Activated naive CD4-positive, alpha-beta T cell treated with anti-CD3 and anti-CD28 coated beads, Interleukin-2, amount 10 ng/mL, durations not matched to agents 7 days and 5 days (primary cell): Measurements from ENCODE around the gene CHD1L.
A peak's percentile ranks its signal among the peaks of the same experiment; 100 is the strongest.
"Not testable (repeated sequence)": the region's sequence is repeated elsewhere in the genome, so short reads cannot be mapped to it uniquely, and the experiment has no call there.

Experiments used
- CTCF ChIA-PET: fragments of 350-600 bp; sonication (Branson Sonifier 250); formaldehyde crosslinking; loops from one replicate; lab custom pipeline; 2021; ENCODE audit warnings: antibody characterized with exemption; lab: Charles Lee
- DNase-seq: peaks from one replicate; pipeline ENCODE4 v3.0.0-alpha.2; 2020
- H3K27ac Mint-ChIP-seq: one replicate; pipeline ENCODE4 v1.8.0; 2021; ENCODE audit warnings: mild to moderate bottlenecking, moderate library complexity, mixed read lengths
- H3K27me3 Mint-ChIP-seq: one replicate; pipeline ENCODE4 v1.8.0; 2021; ENCODE audit warnings: mild to moderate bottlenecking, mixed read lengths
- H3K36me3 Mint-ChIP-seq: one replicate; pipeline ENCODE4 v1.8.0; 2021; ENCODE audit warnings: mixed read lengths
- H3K4me1 Mint-ChIP-seq: one replicate; pipeline ENCODE4 v1.8.0; 2021; ENCODE audit warnings: mixed read lengths
- H3K4me3 Mint-ChIP-seq: one replicate; pipeline ENCODE4 v1.8.0; 2021; ENCODE audit warnings: mild to moderate bottlenecking, moderate library complexity, mixed read lengths
- H3K9me3 Mint-ChIP-seq: one replicate; pipeline ENCODE4 v1.8.0; 2021; ENCODE audit warnings: mixed read lengths

CHD1L gene

DNA sequence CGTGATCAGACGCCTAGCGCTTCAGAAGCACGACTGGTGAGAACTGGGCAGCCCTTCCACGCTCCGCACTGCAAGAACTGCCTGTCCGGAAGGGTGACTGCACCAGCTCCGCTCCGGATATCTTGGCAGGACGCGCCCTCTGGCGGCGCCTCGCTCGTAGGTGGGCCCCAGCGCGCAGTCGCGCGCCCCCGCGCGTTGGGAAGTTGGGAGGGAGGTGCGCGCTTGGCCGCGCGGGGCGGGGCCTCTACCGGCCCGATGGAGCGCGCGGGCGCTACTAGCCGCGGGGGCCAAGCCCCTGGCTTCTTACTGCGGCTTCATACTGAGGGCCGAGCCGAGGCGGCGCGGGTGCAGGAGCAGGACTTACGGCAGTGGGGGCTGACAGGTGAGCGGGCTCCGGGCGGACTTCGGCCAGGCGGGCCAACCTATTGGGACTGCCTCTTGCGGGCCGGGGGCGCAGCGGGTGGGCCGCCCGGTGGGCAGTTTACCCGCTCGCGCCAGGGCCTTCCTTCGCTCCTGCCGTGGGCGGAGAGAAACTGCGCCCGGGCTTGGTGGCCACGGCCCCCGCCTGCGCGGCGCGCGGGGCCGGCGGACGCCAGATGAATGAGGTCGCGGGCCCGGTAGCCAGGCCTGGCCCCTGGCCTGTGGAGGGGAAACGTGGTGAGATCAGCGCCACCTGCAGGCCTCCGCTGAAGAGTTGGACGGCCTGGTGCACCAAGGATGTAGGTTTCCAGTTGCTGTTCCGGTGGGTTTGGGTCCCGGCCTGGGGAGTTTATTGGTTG, at the start of gene CHD1L:
CHD1L (plus strand) TSS at position 236 of the 779 bp plus-strand sequence; CDS start at position 256, 20 bp downstream.
- no peaks in the 10 kb centered on the region for H3K27me3 Mint-ChIP-seq
- H3K4me3 Mint-ChIP-seq: peak within 1 kb of the TSS; percentile 92
- peak within 1 kb of the TSS; percentile 85 for H3K27ac Mint-ChIP-seq
- H3K36me3 Mint-ChIP-seq: peaks cover 9% of the 10 kb centered on the region
- peaks cover 42% of the 10 kb centered on the region for H3K4me1 Mint-ChIP-seq
- CTCF ChIA-PET: interaction anchor here (0.6 to 3.4 kb wide), 10 partner anchors 11 to 163 kb away, joined by 3 to 18 read pairs (median 4); partner anchors contain the start of gene PRKAB2
- DNase-seq: peak; percentile 95
- no peaks in the 10 kb centered on the region for H3K9me3 Mint-ChIP-seq

GRCh38 chr1:147197324-147197723, 45.2 kb upstream of the CHD1L start:
- CTCF ChIA-PET: interaction anchor here (0.7 kb wide), 1 partner anchor 55 kb away, joined by 3 read pairs; no protein-coding TSS in a partner anchor
- H3K27me3 Mint-ChIP-seq, H3K27ac Mint-ChIP-seq: not testable (repeated sequence)

GRCh38 chr1:147201276-147201675, 41.2 kb upstream of the CHD1L start:
- CTCF ChIA-PET: no interaction called here
- Mint-ChIP-seq H3K4me1 (no peaks in the 10 kb centered on the region), H3K9me3 (no peaks in the 10 kb centered on the region), H3K27ac (no peak overlapping the region), H3K27me3 (no peaks in the 10 kb centered on the region), H3K36me3 (no peaks in the 10 kb centered on the region), H3K4me3 (no peak overlapping the region)
- DNase-seq: no peak

More at GRCh38 chr1:147197324-147197723, 45.2 kb upstream of the CHD1L start:
- DNase-seq, H3K36me3 Mint-ChIP-seq, H3K4me1 Mint-ChIP-seq, H3K9me3 Mint-ChIP-seq, H3K4me3 Mint-ChIP-seq: not testable (repeated sequence)

DNA sequence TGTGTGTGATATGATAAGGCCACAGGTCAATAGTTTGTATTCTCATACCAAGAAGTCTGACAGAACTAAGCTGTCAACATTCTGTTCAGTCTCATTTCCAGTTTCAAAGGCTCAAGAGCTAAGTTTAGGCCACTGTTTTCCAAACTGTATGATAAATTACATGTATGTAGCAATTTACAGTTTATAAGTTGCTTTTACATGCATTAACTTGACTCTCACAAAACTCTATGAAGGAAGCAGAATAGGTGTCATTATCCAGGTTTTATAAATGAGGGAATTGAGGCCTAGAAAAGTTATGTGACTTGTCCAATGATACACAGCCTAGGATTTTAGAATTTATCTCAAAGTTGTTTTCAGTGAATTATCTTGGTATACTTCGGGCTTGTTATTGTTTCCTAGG, 40.7 kb upstream of the CHD1L start:
- no peak for DNase-seq
- Mint-ChIP-seq H3K36me3 (no peaks in the 10 kb centered on the region), H3K27ac (no peak overlapping the region), H3K4me3 (no peak overlapping the region), H3K27me3 (no peaks in the 10 kb centered on the region), H3K4me1 (no peaks in the 10 kb centered on the region), H3K9me3 (no peaks in the 10 kb centered on the region)
- CTCF ChIA-PET: no interaction called here

GRCh38 chr1:147202576-147202975, 39.9 kb upstream of the CHD1L start:
- DNase-seq: no peak
- H3K4me1 Mint-ChIP-seq: no peaks in the 10 kb centered on the region
- H3K36me3 Mint-ChIP-seq: no peaks in the 10 kb centered on the region
- H3K9me3 Mint-ChIP-seq: no peaks in the 10 kb centered on the region
- H3K4me3 Mint-ChIP-seq: no peak overlapping the region
- H3K27ac Mint-ChIP-seq: no peak overlapping the region
- H3K27me3 Mint-ChIP-seq: no peaks in the 10 kb centered on the region
- CTCF ChIA-PET: no interaction called here

DNA sequence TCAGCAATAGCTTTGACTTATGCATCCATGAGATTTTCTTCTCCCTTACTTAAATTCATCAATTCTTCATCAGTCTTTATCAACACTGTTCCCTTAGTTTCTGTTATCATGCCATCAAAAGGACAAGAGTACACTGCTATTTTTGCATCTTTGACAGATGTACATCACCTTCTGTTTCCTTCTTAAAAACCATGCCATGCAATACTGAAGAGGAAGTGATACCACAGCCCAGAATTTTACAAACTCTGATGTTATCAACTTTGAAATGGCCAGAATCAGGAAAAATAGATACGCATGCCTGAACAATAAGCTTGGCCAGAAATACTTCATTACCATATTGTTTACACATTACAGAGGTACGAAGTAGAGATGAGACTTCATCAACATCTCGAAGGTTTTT, 38.4 kb upstream of the CHD1L start:
- no peak overlapping the region for H3K4me3 Mint-ChIP-seq
- no peaks in the 10 kb centered on the region for H3K9me3 Mint-ChIP-seq
- H3K4me1 Mint-ChIP-seq: no peaks in the 10 kb centered on the region
- CTCF ChIA-PET: no interaction called here
- H3K27me3 Mint-ChIP-seq: no peaks in the 10 kb centered on the region
- no peak for DNase-seq
- no peak overlapping the region for H3K27ac Mint-ChIP-seq
- no peaks in the 10 kb centered on the region for H3K36me3 Mint-ChIP-seq

- Mint-ChIP-seq H3K27ac (no peak overlapping the region), H3K27me3 (no peaks in the 10 kb centered on the region), H3K4me3 (no peak overlapping the region), H3K4me1 (no peaks in the 10 kb centered on the region), H3K36me3 (no peaks in the 10 kb centered on the region), H3K9me3 (no peaks in the 10 kb centered on the region)
- CTCF ChIA-PET: no interaction called here
- no peak for DNase-seq
Observed at GRCh38 chr1:147207192-147207591, 35.3 kb upstream of the CHD1L start.

- no peak overlapping the region for H3K4me3 Mint-ChIP-seq
- no peak overlapping the region for H3K27ac Mint-ChIP-seq
- no peaks in the 10 kb centered on the region for H3K27me3 Mint-ChIP-seq
- no peak for DNase-seq
- CTCF ChIA-PET: no interaction called here
- H3K36me3 Mint-ChIP-seq: no peaks in the 10 kb centered on the region
- no peaks in the 10 kb centered on the region for H3K4me1 Mint-ChIP-seq
- H3K9me3 Mint-ChIP-seq: no peaks in the 10 kb centered on the region
Observed at GRCh38 chr1:147208619-147209018, 33.9 kb upstream of the CHD1L start.

- no peak for DNase-seq
- Mint-ChIP-seq H3K27ac (no peak overlapping the region), H3K36me3 (no peaks in the 10 kb centered on the region), H3K4me3 (no peak overlapping the region), H3K27me3 (no peaks in the 10 kb centered on the region), H3K4me1 (no peaks in the 10 kb centered on the region), H3K9me3 (no peaks in the 10 kb centered on the region)
- CTCF ChIA-PET: no interaction called here
Observed at GRCh38 chr1:147209825-147210821, 32.4 kb upstream of the CHD1L start.

GRCh38 chr1:147210987-147211386, 31.5 kb upstream of the CHD1L start:
- no peak for DNase-seq
- CTCF ChIA-PET: no interaction called here
- Mint-ChIP-seq H3K36me3 (no peaks in the 10 kb centered on the region), H3K27ac (no peak overlapping the region), H3K27me3 (peaks cover 1% of the 10 kb centered on the region), H3K4me3 (no peak overlapping the region), H3K4me1 (no peaks in the 10 kb centered on the region), H3K9me3 (no peaks in the 10 kb centered on the region)

DNA sequence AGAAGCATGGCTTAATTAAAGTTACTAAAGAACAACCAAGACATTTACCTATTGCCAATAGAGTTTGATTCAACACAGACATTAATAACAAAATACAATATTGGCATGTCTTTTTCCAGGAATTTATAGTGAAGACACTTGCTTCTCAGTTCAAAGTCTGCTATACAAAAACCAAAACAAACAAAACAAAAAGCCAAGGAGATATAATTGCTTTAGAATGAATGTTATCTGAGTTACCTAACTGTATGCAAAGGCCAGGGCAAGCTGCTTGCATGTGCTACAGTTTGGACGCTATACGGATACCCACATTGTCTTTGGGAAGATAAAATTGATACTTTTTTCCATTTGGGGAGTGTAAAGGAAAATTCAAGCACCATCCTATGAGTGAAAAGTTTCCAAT, 30.9 kb upstream of the CHD1L start:
- H3K4me1 Mint-ChIP-seq: no peaks in the 10 kb centered on the region
- H3K4me3 Mint-ChIP-seq: no peak overlapping the region
- H3K27ac Mint-ChIP-seq: no peak overlapping the region
- H3K9me3 Mint-ChIP-seq: no peaks in the 10 kb centered on the region
- CTCF ChIA-PET: no interaction called here
- DNase-seq: no peak
- H3K36me3 Mint-ChIP-seq: no peaks in the 10 kb centered on the region
- peaks cover 4% of the 10 kb centered on the region for H3K27me3 Mint-ChIP-seq

DNA sequence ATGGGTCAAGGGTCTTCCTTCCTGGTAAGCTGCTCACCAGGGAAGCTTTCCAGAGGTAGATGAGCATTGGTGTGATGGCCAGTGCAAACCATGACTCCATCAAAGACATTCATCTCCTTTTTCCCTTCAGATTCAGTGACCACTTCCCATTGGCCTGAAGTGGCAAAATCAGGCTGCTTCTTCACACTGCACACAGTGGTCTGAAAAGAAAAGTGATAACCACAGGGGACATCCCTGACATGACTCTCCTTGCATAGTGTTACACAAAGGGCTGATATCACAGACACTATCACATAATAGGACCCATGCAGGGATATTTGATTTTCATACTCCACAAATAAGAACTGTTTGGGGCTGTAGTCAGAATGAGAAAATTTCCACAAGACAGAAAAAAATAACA, 29.2 kb upstream of the CHD1L start:
- Mint-ChIP-seq H3K27ac (no peak overlapping the region), H3K9me3 (no peaks in the 10 kb centered on the region), H3K36me3 (no peaks in the 10 kb centered on the region), H3K4me3 (no peak overlapping the region), H3K27me3 (peaks cover 4% of the 10 kb centered on the region), H3K4me1 (no peaks in the 10 kb centered on the region)
- DNase-seq: no peak
- CTCF ChIA-PET: no interaction called here

GRCh38 chr1:147214325-147214724, 28.2 kb upstream of the CHD1L start:
- Mint-ChIP-seq H3K27me3 (peaks cover 4% of the 10 kb centered on the region), H3K36me3 (no peaks in the 10 kb centered on the region), H3K4me1 (no peaks in the 10 kb centered on the region), H3K9me3 (no peaks in the 10 kb centered on the region), H3K27ac (no peak overlapping the region), H3K4me3 (no peak overlapping the region)
- CTCF ChIA-PET: no interaction called here
- no peak for DNase-seq

GRCh38 chr1:147214842-147215539, 27.5 kb upstream of the CHD1L start:
- Mint-ChIP-seq H3K9me3 (no peaks in the 10 kb centered on the region), H3K4me1 (no peaks in the 10 kb centered on the region), H3K36me3 (no peaks in the 10 kb centered on the region), H3K27ac (no peak overlapping the region), H3K4me3 (no peak overlapping the region), H3K27me3 (peaks cover 4% of the 10 kb centered on the region)
- CTCF ChIA-PET: no interaction called here
- no peak for DNase-seq
